ENCODE measurements around the gene HAVCR2.

The HAVCR2 gene

GRCh38 chr5:157080286-157080685 is 28.6 kb downstream of the HAVCR2 start:
- no peaks in the 10 kb centered on the region for H3K36me3 ChIP-seq (ENCODE audit: control insufficient read depth, insufficient read depth, low read length)
- no peaks in the 10 kb centered on the region for H3K4me1 ChIP-seq (ENCODE audit: control insufficient read depth, insufficient read depth, low read length)
- H3K27me3 ChIP-seq (ENCODE audit: control insufficient read depth, insufficient read depth, low read length) = no peaks in the 10 kb centered on the region
- no peak overlapping the region for H3K9ac ChIP-seq (ENCODE audit: low read length)
- H3K9me3 ChIP-seq (ENCODE audit: control insufficient read depth, low read length) = no peaks in the 10 kb centered on the region
- no peak overlapping the region for H3K4me3 ChIP-seq (ENCODE audit: low read length)

GRCh38 chr5:157076558-157076957 is 32.3 kb downstream of the HAVCR2 start:
- Histone ChIP-seq H3K9ac (ENCODE audit: low read length) (no peak overlapping the region), H3K27me3 (ENCODE audit: control insufficient read depth, insufficient read depth, low read length) (no peaks in the 10 kb centered on the region), H3K9me3 (ENCODE audit: control insufficient read depth, low read length) (no peaks in the 10 kb centered on the region)

GRCh38 chr5:157072508-157072907 is 36.3 kb downstream of the HAVCR2 start:
- Histone ChIP-seq H3K4me3 (ENCODE audit: low read length) (no peak overlapping the region), H3K27me3 (ENCODE audit: control insufficient read depth, insufficient read depth, low read length) (no peaks in the 10 kb centered on the region), H3K9ac (ENCODE audit: low read length) (no peak overlapping the region), H3K4me1 (ENCODE audit: control insufficient read depth, insufficient read depth, low read length) (peaks cover 4% of the 10 kb centered on the region), H3K9me3 (ENCODE audit: control insufficient read depth, low read length) (no peaks in the 10 kb centered on the region), H3K36me3 (ENCODE audit: control insufficient read depth, insufficient read depth, low read length) (no peaks in the 10 kb centered on the region)

More at GRCh38 chr5:157076558-157076957, 32.3 kb downstream of the HAVCR2 start:
- peaks cover 4% of the 10 kb centered on the region for H3K4me1 ChIP-seq (ENCODE audit: control insufficient read depth, insufficient read depth, low read length)
- no peak overlapping the region for H3K4me3 ChIP-seq (ENCODE audit: low read length)
- no peaks in the 10 kb centered on the region for H3K36me3 ChIP-seq (ENCODE audit: control insufficient read depth, insufficient read depth, low read length)

- Histone ChIP-seq H3K36me3 (ENCODE audit: control insufficient read depth, insufficient read depth, low read length) (no peaks in the 10 kb centered on the region), H3K9me3 (ENCODE audit: control insufficient read depth, low read length) (no peaks in the 10 kb centered on the region), H3K4me3 (ENCODE audit: low read length) (no peak overlapping the region)
Measured at GRCh38 chr5:157069949-157070348, 38.9 kb downstream of the HAVCR2 start.

GRCh38 chr5:157068785-157069184 is 40.1 kb downstream of the HAVCR2 start:
- Histone ChIP-seq H3K4me3 (ENCODE audit: low read length) (no peak overlapping the region), H3K4me1 (ENCODE audit: control insufficient read depth, insufficient read depth, low read length) (peaks cover 11% of the 10 kb centered on the region), H3K9me3 (ENCODE audit: control insufficient read depth, low read length) (no peaks in the 10 kb centered on the region), H3K27me3 (ENCODE audit: control insufficient read depth, insufficient read depth, low read length) (no peaks in the 10 kb centered on the region), H3K9ac (ENCODE audit: low read length) (no peak overlapping the region), H3K36me3 (ENCODE audit: control insufficient read depth, insufficient read depth, low read length) (no peaks in the 10 kb centered on the region)

More at GRCh38 chr5:157069949-157070348, 38.9 kb downstream of the HAVCR2 start:
- Histone ChIP-seq H3K4me1 (ENCODE audit: control insufficient read depth, insufficient read depth, low read length) (peaks cover 4% of the 10 kb centered on the region), H3K9ac (ENCODE audit: low read length) (no peak overlapping the region), H3K27me3 (ENCODE audit: control insufficient read depth, insufficient read depth, low read length) (no peaks in the 10 kb centered on the region)

GRCh38 chr5:157068339-157068738 is 40.5 kb downstream of the HAVCR2 start:
- no peaks in the 10 kb centered on the region for H3K27me3 ChIP-seq (ENCODE audit: control insufficient read depth, insufficient read depth, low read length)
- H3K36me3 ChIP-seq (ENCODE audit: control insufficient read depth, insufficient read depth, low read length) = no peaks in the 10 kb centered on the region
- H3K4me3 ChIP-seq (ENCODE audit: low read length) = no peak overlapping the region
- H3K9ac ChIP-seq (ENCODE audit: low read length) = no peak overlapping the region
- H3K9me3 ChIP-seq (ENCODE audit: control insufficient read depth, low read length) = no peaks in the 10 kb centered on the region
- H3K4me1 ChIP-seq (ENCODE audit: control insufficient read depth, insufficient read depth, low read length) = peaks cover 14% of the 10 kb centered on the region

- H3K9ac ChIP-seq (ENCODE audit: low read length) = no peak overlapping the region
- no peaks in the 10 kb centered on the region for H3K27me3 ChIP-seq (ENCODE audit: control insufficient read depth, insufficient read depth, low read length)
- no peak overlapping the region for H3K4me3 ChIP-seq (ENCODE audit: low read length)
- no peaks in the 10 kb centered on the region for H3K36me3 ChIP-seq (ENCODE audit: control insufficient read depth, insufficient read depth, low read length)
- H3K4me1 ChIP-seq (ENCODE audit: control insufficient read depth, insufficient read depth, low read length) = peaks cover 10% of the 10 kb centered on the region
- no peaks in the 10 kb centered on the region for H3K9me3 ChIP-seq (ENCODE audit: control insufficient read depth, low read length)
Measured at GRCh38 chr5:157067005-157067404, 41.8 kb downstream of the HAVCR2 start.

GRCh38 chr5:157066080-157066479 is 42.8 kb downstream of the HAVCR2 start:
- Histone ChIP-seq H3K36me3 (ENCODE audit: control insufficient read depth, insufficient read depth, low read length) (no peaks in the 10 kb centered on the region), H3K9ac (ENCODE audit: low read length) (no peak overlapping the region), H3K4me3 (ENCODE audit: low read length) (no peak overlapping the region), H3K9me3 (ENCODE audit: control insufficient read depth, low read length) (no peaks in the 10 kb centered on the region), H3K4me1 (ENCODE audit: control insufficient read depth, insufficient read depth, low read length) (peaks cover 9% of the 10 kb centered on the region), H3K27me3 (ENCODE audit: control insufficient read depth, insufficient read depth, low read length) (no peaks in the 10 kb centered on the region)

- H3K27me3 ChIP-seq (ENCODE audit: control insufficient read depth, insufficient read depth, low read length) = no peaks in the 10 kb centered on the region
- no peaks in the 10 kb centered on the region for H3K9me3 ChIP-seq (ENCODE audit: control insufficient read depth, low read length)
- peaks cover 19% of the 10 kb centered on the region for H3K4me1 ChIP-seq (ENCODE audit: control insufficient read depth, insufficient read depth, low read length)
- no peaks in the 10 kb centered on the region for H3K36me3 ChIP-seq (ENCODE audit: control insufficient read depth, insufficient read depth, low read length)
- no peak overlapping the region for H3K4me3 ChIP-seq (ENCODE audit: low read length)
- no peak overlapping the region for H3K9ac ChIP-seq (ENCODE audit: low read length)
Measured at GRCh38 chr5:157063776-157064430, 44.9 kb downstream of the HAVCR2 start.

GRCh38 chr5:157059891-157060290 is 49.0 kb downstream of the HAVCR2 start:
- H3K9ac ChIP-seq (ENCODE audit: low read length) = no peak overlapping the region
- H3K4me3 ChIP-seq (ENCODE audit: low read length) = no peak overlapping the region
- H3K36me3 ChIP-seq (ENCODE audit: control insufficient read depth, insufficient read depth, low read length) = no peaks in the 10 kb centered on the region
- peaks cover 21% of the 10 kb centered on the region for H3K4me1 ChIP-seq (ENCODE audit: control insufficient read depth, insufficient read depth, low read length)
- no peaks in the 10 kb centered on the region for H3K27me3 ChIP-seq (ENCODE audit: control insufficient read depth, insufficient read depth, low read length)
- H3K9me3 ChIP-seq (ENCODE audit: control insufficient read depth, low read length) = no peaks in the 10 kb centered on the region

- Histone ChIP-seq H3K4me3 (ENCODE audit: low read length) (no peak within 1 kb of the TSS), H3K9me3 (ENCODE audit: control insufficient read depth, low read length) (no peaks in the 10 kb centered on the region), H3K27me3 (ENCODE audit: control insufficient read depth, insufficient read depth, low read length) (no peaks in the 10 kb centered on the region), H3K36me3 (ENCODE audit: control insufficient read depth, insufficient read depth, low read length) (no peaks in the 10 kb centered on the region), H3K4me1 (ENCODE audit: control insufficient read depth, insufficient read depth, low read length) (peaks cover 18% of the 10 kb centered on the region), H3K9ac (ENCODE audit: low read length) (no peak within 1 kb of the TSS)
Measured at GRCh38 chr5:157059093-157059539, 49.7 kb downstream of the HAVCR2 start, which contains the start of gene HAVCR1. Gene HAVCR1 (minus strand): TSS chr5:157059116. CDS start chr5:157057943, 1,173 bp downstream.

- H3K4me3 ChIP-seq (ENCODE audit: low read length) = no peak overlapping the region
- H3K4me1 ChIP-seq (ENCODE audit: control insufficient read depth, insufficient read depth, low read length) = peaks cover 11% of the 10 kb centered on the region
- no peaks in the 10 kb centered on the region for H3K27me3 ChIP-seq (ENCODE audit: control insufficient read depth, insufficient read depth, low read length)
- H3K9ac ChIP-seq (ENCODE audit: low read length) = no peak overlapping the region
- H3K36me3 ChIP-seq (ENCODE audit: control insufficient read depth, insufficient read depth, low read length) = no peaks in the 10 kb centered on the region
- no peaks in the 10 kb centered on the region for H3K9me3 ChIP-seq (ENCODE audit: control insufficient read depth, low read length)
Measured at GRCh38 chr5:157057459-157058370, 51.1 kb downstream of the HAVCR2 start.

Data from mucosa of stomach (tissue), 1 donor.